GM15510 (cell line): ENCODE measurements around the gene ERC1.

Experiments
- POLR2A ChIP-seq: IDR thresholded peaks from 3 replicates; pipeline ENCODE4 v1.6.1; 2011; ENCODE audit warnings: borderline replicate concordance; ENCODE audit not compliant: insufficient read length; ENCODE audit errors: extremely low read depth

Gene ERC1

GRCh38 chr12:1493781-1494565, 502.9 kb downstream of the ERC1 start:
- TF ChIP-seq POLR2A, result no peak

DNA sequence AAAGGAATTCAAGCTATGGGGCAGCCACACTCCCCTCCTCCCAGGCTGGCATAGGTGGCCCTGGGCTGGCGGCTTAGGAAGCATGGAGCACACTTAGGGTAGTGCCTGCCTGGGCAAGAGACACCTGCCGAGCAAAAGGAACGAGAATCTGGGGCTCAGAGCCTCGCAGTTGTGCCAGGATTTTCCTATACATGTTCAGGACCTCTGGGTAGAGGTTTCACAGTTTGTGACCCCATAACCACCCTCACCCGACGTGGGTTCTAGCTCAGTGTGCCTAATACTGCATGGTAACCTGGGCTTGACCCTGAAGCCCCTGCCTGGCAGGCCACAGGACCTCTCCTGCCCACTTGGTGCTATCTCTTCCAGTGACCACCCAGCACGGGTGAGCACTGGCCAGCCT, 503.8 kb downstream of the ERC1 start:
- TF ChIP-seq POLR2A, result no peak

DNA sequence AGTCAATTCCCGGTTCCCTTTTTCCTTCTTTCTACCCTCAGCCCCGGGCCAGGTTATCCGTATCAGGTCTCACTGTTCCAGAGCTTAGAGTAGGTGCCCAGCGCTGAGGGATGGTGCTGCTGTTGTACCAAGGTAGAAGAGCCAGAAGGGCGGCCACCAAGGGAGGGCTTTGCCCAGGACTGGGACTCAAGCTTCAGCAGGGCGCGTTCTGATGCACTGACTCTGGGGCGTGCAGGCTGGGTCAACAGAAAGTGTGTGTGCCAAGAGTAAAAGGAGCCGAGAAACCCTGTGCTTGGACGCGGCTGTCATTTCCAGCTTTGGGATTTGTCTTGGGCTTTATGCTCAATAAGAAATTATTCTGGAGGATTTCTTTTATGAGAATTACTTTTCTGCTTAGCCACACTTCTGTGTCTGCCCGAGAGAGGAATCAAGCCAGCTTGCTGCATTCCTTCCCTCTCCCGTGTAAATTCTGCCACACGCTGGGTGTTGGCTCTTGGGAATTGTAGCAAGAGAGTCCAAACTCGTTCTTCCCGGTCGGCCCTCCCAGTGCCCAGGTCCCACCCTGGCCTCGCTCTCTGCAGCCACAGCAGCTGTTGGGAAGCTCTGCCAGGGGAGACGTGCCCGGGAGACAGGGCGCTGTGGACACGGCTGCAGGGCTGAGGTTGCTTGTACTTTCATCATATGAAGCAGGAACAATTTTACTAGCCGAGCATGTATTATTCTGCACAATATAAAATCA, 505.3 kb downstream of the ERC1 start:
- TF ChIP-seq POLR2A, result no peak

DNA sequence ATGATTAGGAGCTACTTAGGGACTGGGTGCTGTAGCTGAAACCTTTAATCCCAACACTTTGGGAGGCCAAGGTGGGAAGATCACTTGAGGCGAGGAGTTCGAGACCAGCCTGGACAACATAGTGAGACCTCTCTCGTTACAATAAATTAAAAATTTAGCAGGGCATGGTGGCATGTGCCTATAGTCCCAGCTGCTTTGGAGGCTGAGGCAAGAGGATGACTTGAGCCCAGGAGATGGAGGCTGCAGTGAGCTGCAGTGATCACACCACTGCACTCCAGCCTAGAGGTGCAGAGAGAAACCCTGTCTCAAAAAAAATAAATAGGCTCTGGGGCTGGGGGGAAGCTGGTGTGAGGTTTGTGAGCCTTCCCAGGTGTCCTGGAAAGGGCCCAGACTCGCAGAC, 506.1 kb downstream of the ERC1 start:
- no peak for TF ChIP-seq POLR2A

- TF ChIP-seq POLR2A, result no peak
Observed at GRCh38 chr12:1498199-1498740, 507.2 kb downstream of the ERC1 start.

- no peak for TF ChIP-seq POLR2A
Observed at GRCh38 chr12:1499351-1499750, 508.3 kb downstream of the ERC1 start.

DNA sequence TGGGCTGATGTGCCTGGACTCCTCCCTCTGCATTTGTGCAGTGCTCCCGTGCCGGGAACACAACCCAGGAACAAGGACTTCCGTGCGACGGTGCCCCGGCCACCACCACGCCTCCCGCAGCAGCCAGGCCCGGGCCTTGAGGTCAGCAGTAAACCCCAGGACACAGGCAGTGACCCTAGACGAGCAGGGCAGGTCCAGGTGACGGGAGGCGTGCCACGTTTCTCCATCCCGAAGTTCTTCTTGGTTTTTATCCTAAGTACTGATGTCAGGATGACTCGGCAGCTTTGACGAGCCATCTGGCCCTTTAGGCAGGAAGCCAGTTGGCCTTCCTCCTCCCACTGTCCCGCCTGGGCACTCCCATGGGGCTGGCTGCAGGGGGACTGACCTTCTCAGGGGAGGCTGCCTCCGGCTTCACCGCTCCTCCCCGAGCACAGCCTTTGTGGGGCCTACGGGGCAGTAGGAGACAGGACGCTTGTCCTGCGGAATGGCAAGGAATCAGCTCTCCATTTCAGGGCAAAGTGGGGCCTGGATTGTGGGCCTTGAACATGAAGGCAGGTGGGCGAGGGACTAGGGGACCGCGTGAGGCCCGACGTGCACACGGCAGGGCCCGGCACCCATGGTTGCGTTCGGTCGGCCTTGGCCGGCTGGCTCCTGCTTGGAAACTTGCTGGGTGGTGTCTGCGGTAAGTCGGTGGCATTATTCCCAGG, 509.2 kb downstream of the ERC1 start:
- no peak for TF ChIP-seq POLR2A

GRCh38 chr12:1501001-1501400, 510.0 kb downstream of the ERC1 start:
- TF ChIP-seq POLR2A, result no peak

DNA sequence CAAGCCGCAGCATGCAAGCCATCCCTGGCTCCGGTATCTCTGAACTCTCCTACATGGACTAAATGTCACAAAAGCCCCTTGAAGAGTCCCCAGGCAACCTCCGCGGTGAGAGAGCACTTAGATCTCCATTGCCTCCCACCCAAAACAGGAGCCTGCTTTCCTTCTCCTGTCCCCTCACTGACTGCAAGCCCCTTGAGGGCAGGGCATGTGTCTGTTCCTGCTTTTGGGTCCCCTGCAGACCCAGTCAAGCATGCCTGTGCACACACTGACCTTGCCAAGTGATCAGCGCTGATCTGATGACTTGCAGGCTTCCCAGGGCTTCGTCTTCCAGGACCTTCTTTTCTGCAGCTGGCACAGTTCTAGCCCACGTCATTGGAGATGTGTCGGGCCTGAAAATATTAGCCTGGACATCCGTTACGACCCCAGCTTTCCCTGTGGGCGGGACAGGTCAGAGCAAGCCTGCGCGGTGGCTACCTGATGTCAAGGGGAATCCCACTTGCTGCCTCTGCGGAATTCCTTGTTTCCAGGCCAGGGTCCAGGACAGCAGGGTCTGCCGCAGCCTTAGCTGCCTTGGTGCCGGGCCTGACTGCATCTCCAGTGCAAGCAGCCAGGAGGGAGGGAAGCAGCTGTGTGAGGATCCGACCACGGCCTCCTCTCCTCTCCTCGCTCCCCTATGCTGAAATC, 510.8 kb downstream of the ERC1 start:
- TF ChIP-seq POLR2A, result no peak

GRCh38 chr12:1502379-1502720, 511.3 kb downstream of the ERC1 start:
- TF ChIP-seq POLR2A, result no peak

DNA sequence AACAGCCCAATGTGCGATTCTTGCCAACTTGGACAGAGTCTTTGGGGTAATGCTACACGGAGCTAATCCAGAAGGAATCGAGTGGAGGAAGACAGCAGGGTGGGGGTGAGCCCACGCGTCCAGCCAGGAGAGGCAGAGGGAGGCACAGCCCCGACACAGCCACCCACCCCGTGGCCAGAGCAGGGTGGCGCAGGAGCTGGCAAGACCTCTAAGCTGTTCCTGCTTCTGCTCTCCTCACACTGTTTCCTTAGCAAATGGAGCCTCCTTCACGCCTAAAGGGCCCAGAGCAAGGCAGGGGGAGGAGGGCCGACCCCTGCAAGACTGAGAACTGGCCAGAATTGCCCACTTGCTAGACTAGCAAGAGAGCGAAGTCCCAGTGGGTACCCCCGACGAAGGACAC, 511.8 kb downstream of the ERC1 start:
- TF ChIP-seq POLR2A, result no peak

DNA sequence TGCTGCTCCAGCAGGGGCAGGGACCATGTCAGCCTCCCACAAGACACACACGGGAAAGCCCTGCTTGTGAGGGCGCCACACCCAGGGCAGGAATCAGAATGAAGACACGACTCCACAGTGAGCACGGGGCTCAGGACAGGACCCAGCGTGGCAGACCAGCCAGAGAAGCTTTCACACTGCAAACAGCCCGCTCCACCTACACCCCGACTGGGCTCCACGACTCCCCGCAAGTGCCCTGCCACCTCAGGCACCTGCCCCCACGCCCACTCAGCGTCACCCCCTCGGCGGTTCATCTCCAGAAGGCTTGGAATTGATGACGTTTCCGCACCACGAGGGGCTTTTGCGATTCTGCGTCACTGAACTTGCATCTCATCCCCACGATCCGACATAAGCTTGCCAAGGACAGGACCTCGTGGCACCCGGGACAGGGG, 512.3 kb downstream of the ERC1 start:
- TF ChIP-seq POLR2A, result no peak

- TF ChIP-seq POLR2A, result no peak
Observed at GRCh38 chr12:1504304-1504894, 513.4 kb downstream of the ERC1 start.

GRCh38 chr12:1504895-1505311, 513.9 kb downstream of the ERC1 start:
- no peak for TF ChIP-seq POLR2A
